Muscle layer of duodenum (tissue), 2 donors: Measurements from ENCODE around the gene RIMBP2.

Experiments
- H3K27ac ChIP-seq: one replicate; pipeline ENCODE4 v1.7.0; 2013; ENCODE audit warnings: mild to moderate bottlenecking, low read length
- H3K27me3 ChIP-seq: one replicate; pipeline ENCODE4 v1.7.0; 2013; ENCODE audit warnings: low read depth, mild to moderate bottlenecking, control low read depth, low read length
- H3K36me3 ChIP-seq, 2 donors: one replicate each; pipeline ENCODE4 v1.7.0; 2013; ENCODE audit warnings: low read length in 2 of 2, control low read depth in 1 of 2, mild to moderate bottlenecking in 1 of 2; ENCODE audit not compliant: insufficient read depth in 2 of 2, control insufficient read depth in 1 of 2
- H3K4me1 ChIP-seq, 2 donors: one replicate each; pipeline ENCODE4 v1.7.0; 2013; ENCODE audit warnings: low read length in 2 of 2, mild to moderate bottlenecking in 2 of 2, control low read depth in 1 of 2, moderate library complexity in 1 of 2; ENCODE audit not compliant: insufficient read depth in 2 of 2, control insufficient read depth in 1 of 2
- H3K4me3 ChIP-seq, 2 donors: one replicate each; pipeline ENCODE4 v1.7.0; 2013; ENCODE audit warnings: low read length in 2 of 2, low read depth in 1 of 2, mild to moderate bottlenecking in 1 of 2
- H3K9me3 ChIP-seq, 2 donors: one replicate each; pipeline ENCODE4 v1.7.0; 2013; ENCODE audit warnings: low read length in 2 of 2, control low read depth in 1 of 2, mild to moderate bottlenecking in 1 of 2; ENCODE audit not compliant: control insufficient read depth in 1 of 2
- donor health status: healthy.

The RIMBP2 gene

GRCh38 chr12:130473266-130473665 is 242.8 kb downstream of the RIMBP2 start:
- Histone ChIP-seq H3K27me3 (no peaks in the 10 kb centered on the region), H3K36me3 (no peaks in the 10 kb centered on the region), H3K9me3 (peaks cover 1 to 6% of the 10 kb centered on the region in 2 donors), H3K4me3 (no peak overlapping the region), H3K27ac (no peak overlapping the region), H3K4me1 (no peaks in the 10 kb centered on the region)

DNA sequence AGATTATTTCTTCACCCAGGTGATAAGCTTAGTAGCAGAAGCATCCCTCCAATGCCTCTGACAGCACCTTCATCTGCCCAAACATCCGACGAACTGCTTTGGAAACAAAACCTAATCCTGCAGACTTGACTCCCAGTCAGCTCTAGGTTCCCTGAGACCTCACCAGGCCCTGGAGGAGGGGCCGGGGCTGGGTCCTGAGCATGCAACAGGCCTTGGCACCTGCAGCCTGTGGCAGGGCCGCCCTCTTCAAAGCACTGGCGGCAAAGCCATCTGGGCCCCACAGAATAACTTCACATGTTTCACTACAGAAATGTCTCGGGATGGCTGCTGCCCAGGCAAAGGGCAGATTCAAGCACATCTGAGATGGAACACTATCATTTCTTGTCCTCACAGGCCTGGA is 245.1 kb downstream of the RIMBP2 start:
- Histone ChIP-seq H3K9me3 (peaks cover 8 to 19% of the 10 kb centered on the region in 2 donors), H3K36me3 (no peaks in the 10 kb centered on the region), H3K27me3 (no peaks in the 10 kb centered on the region), H3K4me1 (no peaks in the 10 kb centered on the region), H3K4me3 (no peak overlapping the region), H3K27ac (no peak overlapping the region)

DNA sequence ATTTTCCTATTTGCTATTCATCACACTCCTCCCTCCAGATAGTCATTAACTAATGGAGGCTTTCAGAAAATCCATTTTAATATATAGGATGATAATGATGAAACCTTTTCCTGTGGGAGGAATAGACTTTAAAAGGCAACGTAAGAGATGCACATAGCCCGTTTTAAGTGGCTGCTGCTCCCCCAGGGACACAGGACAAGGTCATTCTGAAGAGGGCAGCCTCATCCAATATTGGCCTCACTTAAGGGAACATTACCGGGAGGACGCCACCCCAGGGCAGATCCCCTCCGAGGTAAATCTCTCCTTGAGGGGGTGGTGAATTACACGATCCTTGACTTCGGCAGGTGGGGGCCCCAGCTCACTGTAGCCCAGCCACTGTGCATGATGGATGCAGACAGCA is 246.5 kb downstream of the RIMBP2 start:
- no peaks in the 10 kb centered on the region for H3K4me1 ChIP-seq
- H3K27me3 ChIP-seq = no peaks in the 10 kb centered on the region
- H3K4me3 ChIP-seq = no peak overlapping the region
- no peak overlapping the region for H3K27ac ChIP-seq
- no peaks in the 10 kb centered on the region for H3K36me3 ChIP-seq
- H3K9me3 ChIP-seq = peaks cover 8 to 19% of the 10 kb centered on the region in 2 donors

GRCh38 chr12:130468700-130469245 is 247.3 kb downstream of the RIMBP2 start:
- Histone ChIP-seq H3K27ac (no peak overlapping the region), H3K36me3 (no peaks in the 10 kb centered on the region), H3K4me1 (no peaks in the 10 kb centered on the region), H3K9me3 (peaks cover 8 to 19% of the 10 kb centered on the region in 2 donors), H3K27me3 (no peaks in the 10 kb centered on the region), H3K4me3 (no peak overlapping the region)

DNA sequence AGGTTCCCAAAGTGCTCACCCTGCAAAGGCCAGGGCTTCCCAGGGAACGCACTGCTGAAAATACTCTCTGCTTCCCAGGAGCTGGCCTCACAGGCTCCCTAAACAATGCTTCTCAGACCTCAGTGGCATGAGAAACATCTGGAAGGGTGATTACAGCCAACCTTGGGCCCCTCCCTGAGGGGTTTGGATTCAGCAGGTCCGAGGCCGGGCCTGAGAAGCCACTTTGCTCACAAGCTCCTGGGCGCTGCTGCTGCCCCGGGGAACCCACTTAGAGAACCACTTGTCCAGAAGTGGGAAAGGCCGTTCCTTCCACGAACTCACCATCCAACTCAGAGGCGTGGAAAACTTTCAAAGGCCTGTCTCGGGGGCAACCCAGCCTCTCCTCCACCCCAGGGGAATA is 247.9 kb downstream of the RIMBP2 start:
- Histone ChIP-seq H3K9me3 (peaks cover 8 to 19% of the 10 kb centered on the region in 2 donors), H3K36me3 (no peaks in the 10 kb centered on the region), H3K4me3 (no peak overlapping the region), H3K27me3 (no peaks in the 10 kb centered on the region), H3K4me1 (no peaks in the 10 kb centered on the region), H3K27ac (no peak overlapping the region)

- Histone ChIP-seq H3K4me3 (no peak overlapping the region), H3K4me1 (no peaks in the 10 kb centered on the region), H3K27me3 (no peaks in the 10 kb centered on the region), H3K27ac (no peak overlapping the region), H3K36me3 (no peaks in the 10 kb centered on the region), H3K9me3 (peaks cover 8 to 19% of the 10 kb centered on the region in 2 donors)
These were observed 250.5 kb downstream of the RIMBP2 start for GRCh38 chr12:130465626-130466025.

GRCh38 chr12:130465046-130465445 is 251.1 kb downstream of the RIMBP2 start:
- Histone ChIP-seq H3K4me3 (no peak overlapping the region), H3K27ac (no peak overlapping the region), H3K36me3 (no peaks in the 10 kb centered on the region), H3K27me3 (no peaks in the 10 kb centered on the region), H3K9me3 (peaks cover 8 to 19% of the 10 kb centered on the region in 2 donors), H3K4me1 (no peaks in the 10 kb centered on the region)

- Histone ChIP-seq H3K4me3 (no peak overlapping the region), H3K27ac (no peak overlapping the region), H3K9me3 (peaks cover 8 to 19% of the 10 kb centered on the region in 2 donors), H3K36me3 (no peaks in the 10 kb centered on the region), H3K4me1 (no peaks in the 10 kb centered on the region), H3K27me3 (no peaks in the 10 kb centered on the region)
These were observed 252.1 kb downstream of the RIMBP2 start for GRCh38 chr12:130463818-130464670.

GRCh38 chr12:130463275-130463658 is 252.8 kb downstream of the RIMBP2 start:
- Histone ChIP-seq H3K4me3 (no peak overlapping the region), H3K27me3 (no peaks in the 10 kb centered on the region), H3K27ac (no peak overlapping the region), H3K4me1 (no peaks in the 10 kb centered on the region), H3K9me3 (peaks cover 7 to 13% of the 10 kb centered on the region in 2 donors), H3K36me3 (no peaks in the 10 kb centered on the region)

DNA sequence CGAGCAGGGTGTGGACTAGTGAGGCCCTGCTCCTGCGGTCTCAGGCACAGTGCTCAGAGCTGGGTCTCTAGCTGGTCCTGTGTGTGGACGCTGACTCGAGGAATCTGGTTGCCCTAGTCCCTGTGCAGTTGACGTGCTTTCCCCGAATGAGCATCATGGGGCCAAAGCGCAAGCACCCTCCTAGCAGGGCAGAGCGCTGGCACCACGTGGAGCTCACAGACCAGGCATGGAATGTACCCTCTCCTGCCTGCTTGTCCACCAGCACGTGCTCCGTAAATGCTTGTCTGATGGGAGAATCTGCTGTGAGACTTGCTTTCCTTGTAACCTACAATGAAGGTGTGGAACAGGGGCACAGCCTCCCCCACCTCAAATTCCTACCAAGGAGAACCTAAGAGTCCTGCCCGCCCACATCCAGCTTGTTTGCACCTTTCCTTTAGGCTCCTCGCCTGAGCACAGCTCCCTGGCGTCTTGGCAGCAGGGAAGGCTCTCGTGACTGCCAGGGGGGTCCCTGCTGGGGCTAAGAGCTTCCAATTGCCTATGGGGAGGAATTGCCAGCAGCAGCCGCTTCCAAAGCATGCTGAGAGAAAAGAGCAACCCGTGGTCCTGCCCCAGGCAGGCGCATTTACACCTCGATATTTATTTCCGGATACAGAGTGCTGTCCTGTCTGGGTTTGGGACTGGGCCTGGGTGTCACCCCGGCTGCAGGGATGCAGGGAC is 253.4 kb downstream of the RIMBP2 start:
- Histone ChIP-seq H3K4me3 (no peak overlapping the region), H3K27me3 (no peaks in the 10 kb centered on the region), H3K4me1 (no peaks in the 10 kb centered on the region), H3K36me3 (no peaks in the 10 kb centered on the region), H3K9me3 (peaks cover 1 to 8% of the 10 kb centered on the region in 2 donors), H3K27ac (no peak overlapping the region)

DNA sequence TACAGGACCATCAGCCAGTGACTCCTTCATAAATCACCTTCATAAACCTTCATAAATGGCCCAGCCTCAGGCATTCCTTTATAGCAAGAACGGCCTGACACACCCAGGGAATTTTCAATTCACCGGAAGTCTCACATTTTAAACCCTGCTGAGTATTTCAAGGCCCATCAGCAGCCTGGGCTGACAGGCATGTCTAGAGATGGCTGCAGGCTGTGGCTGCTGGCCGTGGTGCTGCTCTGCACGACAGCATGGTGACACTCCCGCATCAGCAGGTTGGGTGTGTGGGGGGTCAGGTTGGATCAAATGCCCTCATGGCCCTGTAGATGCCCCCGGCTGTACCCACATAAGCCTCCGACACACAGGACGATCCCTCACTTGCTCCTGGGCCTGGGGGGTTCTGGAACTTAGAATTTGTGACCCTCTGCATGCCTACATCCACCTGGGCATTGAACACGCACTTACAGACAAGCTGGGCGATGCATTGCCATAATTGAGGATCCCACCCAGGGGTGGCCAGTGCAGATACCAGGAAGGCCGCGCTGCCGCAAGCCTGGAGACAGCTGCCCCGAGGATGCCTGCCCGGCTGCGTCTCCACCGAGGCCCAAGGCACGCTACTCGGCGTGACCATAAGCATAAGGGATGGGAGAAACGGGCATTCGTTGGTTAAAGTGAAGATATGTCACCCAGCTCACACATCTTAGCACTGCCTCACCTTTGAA is 254.1 kb downstream of the RIMBP2 start:
- H3K27me3 ChIP-seq = no peaks in the 10 kb centered on the region
- H3K36me3 ChIP-seq = no peaks in the 10 kb centered on the region
- no peaks in the 10 kb centered on the region for H3K4me1 ChIP-seq
- no peak overlapping the region for H3K27ac ChIP-seq
- H3K4me3 ChIP-seq = no peak overlapping the region
- peaks cover 0 to under 1% of the 10 kb centered on the region in 2 donors for H3K9me3 ChIP-seq
